ENCODE results near the gene PAFAH1B2.

Gene PAFAH1B2

DNA sequence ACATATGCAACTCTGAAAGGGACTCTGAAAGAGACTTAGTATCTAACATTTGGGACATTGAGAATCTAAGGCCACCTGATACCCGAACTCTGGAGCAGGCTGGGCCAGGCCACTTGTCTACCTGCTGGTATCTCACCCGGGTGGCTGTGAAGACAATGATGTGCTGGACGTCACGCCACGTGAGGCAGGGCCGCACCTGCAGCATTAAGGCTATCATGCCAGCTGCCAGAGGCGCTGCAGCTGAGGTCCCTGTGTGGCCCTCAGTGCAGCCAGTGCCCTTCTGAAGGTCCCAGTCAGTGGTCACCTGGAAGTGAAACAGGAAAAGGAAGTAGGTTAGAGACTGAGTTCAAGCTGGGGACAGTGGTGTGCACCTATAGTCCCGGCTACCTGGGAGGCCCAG is 75.4 kb downstream of the PAFAH1B2 start:
- TF ChIP-seq CTCF (IDR thresholded peaks at IDR 0.05; ENCODE audit: extremely low read depth, insufficient read depth, missing control alignments), result no peak
- DNase-seq (ENCODE audit: low spot score), result no peak
- in situ Hi-C loops (cut with MboI; ENCODE audit: low pct_unique_long_range_greater_than_20kb, low sequenced_read_pairs, unreplicated experiment), result no loop called here

GRCh38 chr11:117219995-117220394 is 75.9 kb downstream of the PAFAH1B2 start:
- TF ChIP-seq CTCF (IDR thresholded peaks at IDR 0.05; ENCODE audit: extremely low read depth, insufficient read depth, missing control alignments), result no peak
- in situ Hi-C loops (cut with MboI; ENCODE audit: low pct_unique_long_range_greater_than_20kb, low sequenced_read_pairs, unreplicated experiment), result no loop called here
- DNase-seq (ENCODE audit: low spot score), result no peak

DNA sequence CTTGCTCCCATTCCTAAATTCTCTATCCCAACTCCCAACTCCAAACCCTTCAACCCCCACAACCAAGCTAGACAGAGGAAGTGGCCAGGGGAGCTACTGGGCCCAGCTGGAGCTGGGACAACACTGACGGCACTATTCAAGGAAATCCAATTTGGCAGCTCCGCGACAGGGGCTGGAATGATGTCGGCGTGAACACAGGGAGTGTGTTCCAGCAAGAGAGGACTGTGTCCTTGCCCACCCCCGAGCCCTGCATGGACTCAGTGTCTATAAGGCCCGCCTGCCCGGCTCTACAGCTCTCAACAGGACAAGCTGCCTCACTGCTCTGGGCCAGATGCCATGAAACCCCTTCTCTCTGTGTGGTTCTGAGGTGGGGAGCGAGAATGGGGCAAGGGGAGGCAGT is 76.5 kb downstream of the PAFAH1B2 start:
- no peak for DNase-seq (ENCODE audit: low spot score)
- no peak for TF ChIP-seq CTCF (IDR thresholded peaks at IDR 0.05; ENCODE audit: extremely low read depth, insufficient read depth, missing control alignments)
- in situ Hi-C loops (cut with MboI; ENCODE audit: low pct_unique_long_range_greater_than_20kb, low sequenced_read_pairs, unreplicated experiment), result no loop called here

- DNase-seq (ENCODE audit: low spot score), result no peak
- in situ Hi-C loops (cut with MboI; ENCODE audit: low pct_unique_long_range_greater_than_20kb, low sequenced_read_pairs, unreplicated experiment), result no loop called here
- TF ChIP-seq CTCF (IDR thresholded peaks at IDR 0.05; ENCODE audit: extremely low read depth, insufficient read depth, missing control alignments), result no peak
Measured at GRCh38 chr11:117220999-117221774, 77.1 kb downstream of the PAFAH1B2 start.

DNA sequence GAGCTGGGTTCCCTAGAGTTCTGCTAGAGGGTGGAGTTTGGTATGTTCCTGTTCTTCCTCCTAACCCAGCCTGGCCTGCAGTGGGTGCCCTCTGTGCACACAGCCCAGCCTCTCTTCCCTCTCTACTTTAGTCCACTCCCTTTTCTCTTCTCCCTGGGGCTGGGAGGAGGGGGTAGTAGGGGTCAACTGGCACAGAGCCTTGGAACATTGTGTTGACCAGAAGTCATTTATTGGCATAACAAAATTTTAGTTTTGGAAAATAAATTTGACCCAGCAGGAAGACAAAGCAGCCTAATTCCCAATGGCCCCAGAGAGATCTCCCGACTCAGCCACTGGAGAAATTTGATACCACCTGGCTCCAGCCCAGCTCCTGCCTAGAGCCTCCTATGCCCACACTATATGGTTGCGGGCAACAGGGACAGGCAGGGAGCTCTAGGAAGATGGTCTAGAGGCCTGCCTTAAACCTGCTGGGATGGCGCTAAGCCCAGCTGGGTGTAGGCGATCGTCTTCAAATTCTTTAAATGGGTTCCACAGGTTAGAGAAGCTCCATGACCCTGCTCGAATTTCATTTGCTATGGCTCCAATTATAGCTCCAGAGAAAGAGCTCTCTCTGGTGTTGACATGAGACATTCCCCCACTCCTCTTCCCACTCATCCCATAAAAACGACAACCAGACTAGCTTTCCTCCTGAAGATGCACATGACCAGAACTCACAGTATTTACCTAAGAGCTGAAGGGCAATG is 77.9 kb downstream of the PAFAH1B2 start:
- in situ Hi-C loops (cut with MboI; ENCODE audit: low pct_unique_long_range_greater_than_20kb, low sequenced_read_pairs, unreplicated experiment), result no loop called here
- no peak for DNase-seq (ENCODE audit: low spot score)
- TF ChIP-seq CTCF (IDR thresholded peaks at IDR 0.05; ENCODE audit: extremely low read depth, insufficient read depth, missing control alignments), result no peak

DNA sequence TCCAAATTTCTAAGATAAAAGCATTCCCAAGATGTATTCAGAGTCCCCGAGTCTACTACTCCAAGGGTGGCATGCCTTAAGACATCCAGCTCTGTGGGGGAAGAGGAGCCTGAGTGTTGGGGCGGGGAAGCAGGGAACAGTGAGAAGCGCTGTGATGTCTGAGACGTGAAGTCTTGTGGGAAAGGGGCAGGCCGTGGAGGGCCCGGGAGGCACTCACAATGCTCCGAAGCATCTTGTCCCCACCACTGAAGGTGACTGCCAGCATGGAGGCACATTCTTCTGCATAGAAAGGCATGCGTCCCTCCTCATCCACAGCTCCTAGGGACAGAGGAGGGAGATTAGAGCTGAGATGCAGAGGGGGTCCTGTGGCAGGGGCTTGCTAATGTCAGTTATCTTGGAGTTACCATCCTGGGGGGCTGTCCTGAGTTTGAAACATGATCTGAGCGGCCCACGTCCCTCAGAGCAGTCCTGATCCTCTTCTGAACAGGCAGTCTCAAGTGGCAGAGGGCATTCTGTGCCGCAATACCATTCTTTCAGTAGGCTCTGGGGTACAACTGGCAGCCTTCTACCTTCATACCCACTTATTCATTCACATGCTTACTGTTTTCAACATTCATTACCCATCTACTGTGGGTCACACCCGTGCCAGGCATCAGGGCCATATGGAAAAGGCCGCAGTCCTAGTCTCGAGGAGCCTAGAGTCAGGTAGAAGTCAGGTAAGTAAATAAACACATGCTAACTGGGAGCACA is 79.1 kb downstream of the PAFAH1B2 start:
- TF ChIP-seq CTCF (IDR thresholded peaks at IDR 0.05; ENCODE audit: extremely low read depth, insufficient read depth, missing control alignments), result no peak
- in situ Hi-C loops (cut with MboI; ENCODE audit: low pct_unique_long_range_greater_than_20kb, low sequenced_read_pairs, unreplicated experiment), result no loop called here

More for the DNA sequence above, 79.1 kb downstream of the PAFAH1B2 start:
- no peak for DNase-seq (ENCODE audit: low spot score)
